ENCODE results near the gene SH2B2.

The SH2B2 gene

DNA sequence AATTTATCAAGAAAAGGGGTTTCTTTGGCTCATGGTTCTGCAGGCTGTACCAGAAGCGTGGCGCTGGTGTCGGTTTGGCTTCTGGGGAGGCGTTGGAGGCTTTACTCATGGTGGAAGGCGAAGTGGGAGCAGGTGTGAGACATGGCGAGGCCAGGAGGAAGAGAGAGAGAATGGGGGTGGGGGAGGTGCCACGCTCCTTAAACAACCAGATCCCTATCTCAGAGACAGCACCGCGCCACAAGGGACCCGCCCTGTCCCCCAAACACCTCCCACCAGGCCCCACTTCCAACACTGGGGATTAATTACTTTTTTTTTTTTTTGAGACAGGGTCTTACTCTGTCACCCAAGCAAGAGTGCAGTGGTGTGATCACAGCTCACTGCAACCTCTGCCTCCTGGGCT lies 18.0 kb upstream of the SH2B2 start:
- FAIRE-seq = no peak

DNA sequence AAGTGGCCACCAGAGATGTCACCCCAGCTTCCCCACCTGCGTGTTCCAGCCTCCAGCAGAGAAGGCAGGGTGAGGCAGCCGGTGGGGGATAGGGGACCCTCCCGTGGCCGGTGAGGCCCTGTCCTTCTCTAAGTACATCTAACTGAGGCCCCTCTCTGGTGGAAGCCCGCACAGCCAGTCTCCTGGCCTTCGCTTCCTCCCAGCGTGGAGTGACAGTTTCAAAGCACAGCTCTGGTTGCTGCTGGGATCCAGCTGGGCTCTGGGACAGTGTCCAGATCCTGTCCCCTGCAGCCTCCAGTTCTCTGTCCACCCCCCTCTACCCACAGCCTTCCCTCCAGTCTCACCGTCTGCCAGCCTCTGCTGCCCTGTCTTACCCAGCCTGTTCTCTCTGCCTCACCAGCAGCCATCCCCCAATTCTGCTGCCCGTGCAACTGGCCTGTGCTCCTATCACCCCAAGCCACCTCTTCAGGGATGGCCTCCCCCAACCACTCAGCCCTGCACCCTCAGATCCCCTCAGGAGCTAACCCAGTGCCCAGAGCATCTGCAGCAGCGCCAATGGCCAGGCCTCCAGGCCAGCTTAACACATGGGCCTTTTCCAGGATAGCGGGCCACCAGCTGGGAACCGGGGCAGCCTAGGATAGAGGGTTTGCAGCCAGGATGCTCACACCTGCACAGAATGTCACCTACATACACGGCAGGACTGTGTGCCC lies 16.3 kb upstream of the SH2B2 start:
- FAIRE-seq = no peak

DNA sequence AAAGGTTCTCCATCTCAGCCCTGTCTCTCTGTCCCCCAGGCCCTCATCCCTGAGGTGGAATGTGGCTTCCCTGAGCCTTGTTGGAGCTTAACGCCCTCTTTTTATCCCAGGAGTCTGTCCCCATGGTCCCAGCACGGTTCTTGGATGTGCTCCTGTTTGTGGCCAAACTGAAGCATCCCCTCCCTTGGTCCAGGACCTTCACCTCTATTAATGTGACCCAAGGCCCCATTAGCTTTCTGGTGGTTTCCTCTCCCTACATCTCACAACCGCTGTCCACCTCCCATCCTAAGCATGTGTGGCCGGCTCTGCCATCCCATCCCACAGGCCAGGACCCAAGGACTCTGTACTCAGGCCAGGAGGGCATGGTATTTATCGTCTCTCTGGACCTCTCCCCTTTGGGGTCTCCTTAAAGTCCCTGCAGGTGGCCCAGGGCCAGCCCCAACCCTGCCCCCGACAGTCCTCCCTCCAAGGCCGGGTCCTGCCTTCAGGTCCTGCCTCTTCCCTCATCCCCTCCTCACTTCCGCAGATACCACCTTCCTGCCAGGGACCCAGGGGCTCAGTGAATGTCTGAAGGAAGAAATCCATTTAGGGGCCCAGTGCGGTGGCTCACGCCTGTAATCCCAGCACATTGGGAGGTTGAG lies 15.4 kb upstream of the SH2B2 start:
- FAIRE-seq = no peak

DNA sequence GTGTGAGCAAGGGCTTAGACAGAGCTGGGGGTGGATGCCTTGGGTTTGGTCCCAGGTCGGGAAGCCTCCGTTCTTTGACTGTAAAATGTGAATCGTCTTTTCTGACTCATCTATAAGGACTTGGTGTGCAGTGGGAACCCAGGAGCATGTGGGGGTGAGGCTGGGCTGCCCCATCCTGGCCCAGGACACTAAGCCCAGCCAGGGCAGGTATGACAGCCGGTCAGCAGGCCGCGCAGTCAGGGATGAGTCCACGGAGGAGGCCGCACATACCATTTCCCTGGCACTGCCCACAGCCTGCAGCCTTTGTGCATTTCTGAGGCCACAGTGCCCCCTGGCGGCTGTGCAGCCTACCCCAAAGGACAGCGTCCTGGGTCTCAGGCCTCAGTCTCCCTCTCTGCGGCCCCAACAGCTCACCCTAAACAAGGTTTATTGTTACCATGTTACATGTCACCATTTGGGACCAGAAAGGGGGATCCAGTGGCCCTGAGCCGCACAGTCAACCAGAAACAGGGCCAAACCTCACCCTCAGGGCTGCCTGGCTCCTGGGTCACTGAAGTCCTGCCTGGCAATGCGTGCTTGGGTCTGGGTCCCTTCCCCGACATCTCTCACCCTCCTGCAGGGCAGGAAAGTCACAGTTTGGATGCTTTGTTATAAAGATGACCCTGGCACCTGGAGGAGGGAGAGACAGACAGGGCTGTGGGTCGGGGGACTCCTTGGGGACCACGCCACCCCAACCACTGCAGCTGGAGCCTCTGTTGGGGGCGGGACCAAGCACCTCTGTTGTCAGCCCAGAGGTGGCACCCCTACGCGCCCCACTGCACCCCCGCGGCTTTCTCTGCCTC lies 14.4 kb upstream of the SH2B2 start:
- no peak for FAIRE-seq

DNA sequence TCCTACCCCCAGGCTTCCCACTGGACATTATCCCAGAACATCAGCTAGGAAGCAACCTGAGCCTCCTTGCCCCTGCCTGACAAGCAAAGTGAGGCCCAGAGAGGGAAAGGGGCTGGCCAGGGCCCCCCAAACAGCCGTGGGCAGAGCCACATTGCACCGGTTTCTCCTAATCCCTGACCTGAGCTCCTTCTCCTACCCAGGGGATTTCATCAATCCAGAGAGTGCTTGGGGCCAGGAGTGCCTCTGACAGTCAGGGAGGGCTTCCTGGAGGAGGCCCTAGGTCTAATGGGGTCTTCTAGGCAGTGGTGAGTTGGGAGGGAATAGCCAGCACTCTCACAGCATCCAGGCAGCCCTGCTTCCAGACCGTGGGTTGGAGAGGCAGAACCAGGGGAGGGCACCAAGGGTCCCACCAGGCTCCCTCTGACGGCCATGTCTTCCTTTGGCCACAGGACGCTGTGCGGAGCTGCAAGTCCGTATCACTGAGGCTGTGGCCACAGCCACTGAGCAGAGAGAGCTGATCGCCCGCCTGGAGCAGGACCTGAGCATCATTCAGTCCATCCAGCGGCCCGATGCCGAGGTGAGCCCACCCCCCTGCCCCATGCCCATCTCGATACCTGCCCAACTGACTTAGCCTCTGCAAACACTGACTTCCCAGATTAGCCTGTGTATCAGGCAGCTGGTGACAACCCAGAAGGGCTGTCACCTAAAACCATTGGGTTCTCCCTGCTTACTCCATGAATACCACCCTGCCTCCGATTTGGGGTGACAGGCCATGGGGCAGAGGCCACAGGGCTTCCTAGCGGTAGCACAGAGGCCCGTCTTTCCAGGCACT lies 13.5 kb upstream of the SH2B2 start:
- FAIRE-seq = no peak

DNA sequence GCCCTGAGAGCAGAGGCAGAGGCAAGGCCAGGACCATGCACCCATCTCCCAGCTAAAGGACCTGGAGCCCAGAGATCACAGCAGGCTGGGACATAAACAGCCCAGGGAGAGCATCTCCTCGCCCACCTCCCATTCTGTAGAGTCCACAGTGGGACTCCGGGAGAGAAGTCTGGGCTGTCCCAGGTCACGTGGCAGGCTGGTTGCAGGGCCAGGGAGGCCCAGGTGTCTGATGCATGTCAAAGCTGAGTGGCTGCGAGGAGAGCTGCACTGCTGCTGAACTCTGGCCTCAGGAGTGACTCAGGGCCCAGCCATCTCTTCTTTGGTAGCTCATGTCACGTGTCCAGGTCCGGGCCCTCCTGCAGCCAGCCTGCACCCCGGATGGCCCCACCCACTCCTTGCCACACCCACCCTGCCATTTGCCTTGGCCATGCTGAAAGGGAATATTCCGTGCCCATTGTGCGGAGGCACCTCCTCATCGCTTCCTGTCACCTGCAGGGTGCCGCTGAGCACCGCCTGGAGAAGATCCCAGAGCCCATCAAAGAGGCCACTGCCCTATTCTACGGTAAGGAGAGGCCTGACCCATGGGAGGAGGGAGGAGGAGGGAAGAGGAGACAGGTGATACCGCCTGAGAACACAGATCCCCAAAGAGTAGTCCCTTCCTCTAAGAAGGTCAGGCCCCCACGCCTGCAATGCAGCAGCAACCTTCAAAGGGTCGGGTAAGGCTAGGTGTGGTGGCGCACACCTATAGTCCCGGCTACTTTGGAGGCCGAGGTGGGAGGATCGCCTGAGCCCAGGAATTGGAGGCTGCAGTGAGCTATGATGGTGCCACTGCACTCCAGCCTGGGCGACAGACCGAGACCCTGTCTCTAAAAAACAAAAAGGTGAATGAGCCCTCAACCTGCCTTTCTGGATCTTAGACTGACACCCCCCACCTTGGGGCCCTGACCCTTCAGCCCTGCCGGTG lies 12.6 kb upstream of the SH2B2 start:
- FAIRE-seq = no peak

DNA sequence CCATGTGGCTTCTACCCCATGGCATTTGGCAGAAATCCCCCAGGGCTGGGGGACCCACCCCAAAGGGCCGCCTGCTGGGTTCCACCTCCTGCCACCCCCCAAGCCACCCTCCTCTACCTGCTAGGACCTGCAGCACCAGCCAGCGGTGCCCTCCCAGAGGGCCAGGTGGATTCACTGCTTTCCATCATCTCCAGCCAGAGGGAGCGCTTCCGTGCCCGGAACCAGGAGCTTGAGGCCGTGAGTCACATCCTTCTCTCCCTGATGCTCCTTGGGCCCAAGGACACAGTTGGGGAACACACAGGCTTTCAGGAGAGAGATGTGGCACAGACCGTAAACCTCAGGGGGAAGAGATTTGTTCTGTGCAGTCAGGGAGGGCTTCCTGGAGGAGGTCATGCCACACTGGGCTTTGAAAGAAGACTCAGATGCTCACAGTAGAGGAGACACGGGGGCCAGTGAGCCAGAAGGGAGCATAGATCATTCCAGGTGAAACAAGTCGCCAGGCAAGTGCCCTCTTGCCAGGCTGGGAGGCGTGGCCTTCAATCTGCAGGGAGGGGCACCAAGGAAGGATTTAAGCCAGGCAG lies 11.5 kb upstream of the SH2B2 start:
- FAIRE-seq = no peak

DNA sequence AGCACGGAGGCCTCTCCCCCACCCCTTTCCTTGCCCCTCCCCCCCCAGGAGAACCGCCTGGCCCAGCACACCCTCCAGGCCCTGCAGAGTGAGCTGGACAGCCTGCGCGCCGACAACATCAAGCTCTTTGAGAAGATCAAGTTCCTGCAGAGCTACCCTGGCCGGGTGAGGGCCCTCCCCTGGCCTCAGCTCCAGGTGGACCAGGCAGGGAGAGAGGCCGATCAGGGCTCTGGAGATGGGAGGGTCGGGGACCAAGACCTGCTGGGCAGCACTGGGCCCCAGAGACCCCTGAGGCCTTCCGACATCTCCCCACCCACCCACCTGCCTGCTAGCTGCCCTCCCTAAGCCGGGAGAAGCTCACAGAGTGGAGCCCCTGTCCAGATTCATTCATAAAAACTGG lies 8.8 kb upstream of the SH2B2 start:
- FAIRE-seq = no peak

DNA sequence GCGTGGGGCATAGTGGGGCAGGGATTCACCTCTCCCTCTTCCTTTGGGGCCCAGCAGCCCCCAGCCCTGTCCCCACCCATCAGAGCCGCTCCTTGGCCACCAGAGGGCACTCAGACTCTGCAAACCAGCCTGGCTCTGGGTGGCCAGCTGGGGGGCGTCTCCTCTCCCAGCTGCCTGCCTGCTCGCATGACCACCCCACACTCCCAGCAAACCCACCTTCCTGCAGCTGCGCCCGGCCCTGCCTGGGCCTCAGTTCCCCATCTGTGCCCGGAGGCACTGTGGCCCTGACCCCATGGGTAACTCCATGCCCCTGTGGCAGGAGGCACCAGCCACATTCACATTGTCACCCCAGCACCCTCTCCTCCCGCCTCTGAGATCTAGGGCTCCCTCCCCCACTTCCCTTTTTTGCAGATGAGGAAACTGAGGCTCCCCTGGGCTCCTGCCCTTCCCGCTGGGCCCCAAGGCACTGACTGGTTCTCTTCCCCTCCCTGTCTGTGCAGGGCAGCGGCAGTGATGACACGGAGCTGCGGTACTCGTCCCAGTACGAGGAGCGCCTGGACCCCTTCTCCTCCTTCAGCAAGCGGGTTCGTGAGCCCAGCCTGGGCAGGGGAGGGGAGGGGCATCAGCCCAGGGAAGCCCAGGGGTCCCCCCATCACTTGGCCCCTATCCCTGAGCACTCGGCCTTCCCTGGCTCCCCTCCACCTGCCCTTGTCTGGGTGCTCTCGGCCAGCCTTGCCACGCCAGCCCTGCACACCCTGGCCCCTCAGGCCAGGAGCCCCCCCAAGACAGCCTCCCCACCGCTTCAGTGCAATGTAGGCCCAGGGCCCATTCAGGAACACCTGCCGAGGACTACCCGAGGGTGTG lies 6.9 kb upstream of the SH2B2 start:
- no peak for FAIRE-seq

DNA sequence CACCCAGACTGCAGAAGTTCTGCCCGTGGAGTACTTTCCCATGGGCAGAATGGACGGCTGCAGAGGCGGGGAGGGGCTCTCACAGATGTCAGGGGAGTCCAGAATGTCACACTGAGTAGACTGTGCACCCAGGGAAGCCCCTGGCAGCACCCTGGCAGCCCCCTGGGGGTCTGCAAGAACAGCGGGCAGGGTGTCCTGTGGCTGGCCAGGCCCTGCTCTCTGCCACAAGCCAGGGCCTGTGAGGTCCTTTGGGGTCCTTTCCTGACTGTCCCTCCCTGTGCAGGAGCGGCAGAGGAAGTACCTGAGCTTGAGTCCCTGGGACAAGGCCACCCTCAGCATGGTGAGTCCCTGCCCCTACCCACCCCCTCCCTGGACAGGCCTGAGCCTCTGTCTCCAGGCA lies 6.1 kb upstream of the SH2B2 start:
- FAIRE-seq = no peak

DNA sequence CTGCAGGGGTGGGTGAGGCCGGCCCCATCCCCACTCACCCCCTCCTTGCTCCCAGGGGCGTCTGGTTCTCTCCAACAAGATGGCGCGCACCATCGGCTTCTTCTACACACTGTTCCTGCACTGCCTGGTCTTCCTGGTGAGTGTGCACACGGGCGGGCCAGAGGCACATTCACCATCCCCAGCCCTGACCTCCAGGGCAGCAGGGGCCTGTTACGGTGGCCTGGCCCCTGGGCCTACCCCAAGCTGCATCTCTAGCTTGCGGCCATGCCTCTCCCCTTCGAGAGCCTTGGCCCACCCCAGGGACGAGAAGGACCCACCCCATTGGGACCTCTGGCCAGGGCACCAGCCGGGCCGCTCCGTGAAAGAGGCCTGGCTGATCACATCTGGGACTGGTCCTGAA lies 4.9 kb upstream of the SH2B2 start:
- no peak for FAIRE-seq

DNA sequence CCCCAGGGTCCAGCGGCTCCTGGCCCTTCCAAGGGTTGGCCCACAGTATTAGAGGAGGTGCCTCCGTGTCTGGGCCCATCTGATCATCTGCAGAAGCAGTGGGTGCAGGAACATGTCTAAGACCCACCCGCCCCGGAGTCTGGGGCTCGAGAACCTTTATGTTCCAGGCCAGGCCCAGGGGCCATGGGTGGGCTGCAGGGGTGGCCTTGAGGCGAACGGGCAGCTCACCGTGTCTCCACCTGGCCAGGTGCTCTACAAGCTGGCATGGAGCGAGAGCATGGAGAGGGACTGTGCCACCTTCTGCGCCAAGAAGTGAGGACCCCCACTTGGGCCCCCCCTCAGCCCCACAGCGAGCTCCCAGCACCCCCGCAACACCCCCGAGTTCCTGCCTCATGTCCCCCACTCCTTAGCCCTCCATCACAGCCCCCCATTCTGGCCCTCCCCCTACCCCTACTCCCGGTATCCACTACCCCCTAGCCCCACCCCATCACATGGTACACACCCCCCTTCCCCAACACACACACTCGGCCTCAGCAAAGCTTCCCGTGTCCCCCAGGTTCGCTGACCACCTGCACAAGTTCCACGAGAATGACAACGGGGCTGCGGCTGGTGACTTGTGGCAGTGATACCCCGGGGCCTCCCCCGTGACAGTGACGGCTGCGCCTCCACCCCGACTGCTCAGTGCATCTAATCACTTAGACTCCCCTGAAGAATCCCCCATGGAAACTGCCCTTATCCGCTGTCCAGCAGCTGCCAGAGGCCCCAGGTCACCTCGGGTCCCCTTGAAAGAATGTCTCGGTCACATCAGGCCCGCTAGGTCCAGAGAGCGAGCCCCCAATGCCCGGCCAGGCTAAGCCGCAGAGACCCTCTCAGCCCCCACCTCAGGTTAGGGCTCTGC lies 4.0 kb upstream of the SH2B2 start:
- FAIRE-seq = no peak

DNA sequence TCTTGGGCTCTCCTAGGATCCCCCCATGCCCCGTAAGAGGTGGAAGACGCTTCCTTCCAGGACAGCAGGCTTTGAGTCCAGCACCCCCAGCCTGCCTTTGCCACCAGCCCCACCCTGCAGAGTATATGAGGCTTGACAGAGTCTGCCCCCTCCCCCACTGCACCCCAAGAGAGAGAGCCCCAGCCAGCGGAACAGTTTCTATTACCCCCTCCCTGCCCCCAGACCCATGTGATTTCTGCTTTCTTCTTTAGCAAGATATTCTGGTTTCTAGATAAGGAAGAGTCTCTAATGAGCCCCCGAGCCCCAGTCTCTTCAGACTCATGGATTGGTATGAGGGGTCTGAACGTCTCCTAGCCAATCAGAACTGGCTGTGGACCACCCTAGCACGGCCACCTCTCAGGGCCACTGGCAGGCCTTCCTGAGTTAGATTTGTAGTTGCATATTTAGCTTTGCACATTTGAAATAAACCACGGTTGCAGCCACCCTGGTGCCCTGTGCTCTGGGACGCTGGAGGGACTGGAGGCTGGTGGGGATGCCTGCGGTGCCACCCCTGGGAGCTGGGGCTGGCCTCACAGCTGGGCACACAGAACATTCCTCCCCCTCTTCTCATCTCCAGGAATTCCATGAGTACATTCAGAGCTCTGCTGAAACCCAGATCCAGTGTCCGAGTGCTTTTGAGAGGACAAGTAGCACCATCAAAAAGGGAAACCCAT lies 3.0 kb upstream of the SH2B2 start:
- FAIRE-seq = no peak

DNA sequence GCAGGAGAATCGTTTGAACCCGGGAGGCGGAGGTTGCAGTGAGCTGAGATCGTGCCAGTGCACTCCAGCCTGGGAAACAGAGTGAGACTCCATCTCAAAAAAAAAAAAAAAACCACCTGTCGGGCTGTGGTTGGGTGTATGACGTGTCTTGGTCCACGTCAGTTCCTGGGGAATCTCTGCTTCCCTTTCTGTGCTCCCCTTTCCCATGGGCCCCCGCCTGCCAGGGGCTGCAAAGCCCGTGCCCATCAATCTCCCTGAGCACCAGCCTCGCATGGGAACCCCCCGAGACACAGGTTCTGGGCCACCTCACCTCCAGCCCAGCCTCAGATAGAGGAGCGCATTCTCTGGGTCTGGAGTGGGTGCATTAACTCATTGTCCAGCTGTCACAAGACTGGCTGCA lies 2.3 kb upstream of the SH2B2 start:
- no peak for FAIRE-seq

DNA sequence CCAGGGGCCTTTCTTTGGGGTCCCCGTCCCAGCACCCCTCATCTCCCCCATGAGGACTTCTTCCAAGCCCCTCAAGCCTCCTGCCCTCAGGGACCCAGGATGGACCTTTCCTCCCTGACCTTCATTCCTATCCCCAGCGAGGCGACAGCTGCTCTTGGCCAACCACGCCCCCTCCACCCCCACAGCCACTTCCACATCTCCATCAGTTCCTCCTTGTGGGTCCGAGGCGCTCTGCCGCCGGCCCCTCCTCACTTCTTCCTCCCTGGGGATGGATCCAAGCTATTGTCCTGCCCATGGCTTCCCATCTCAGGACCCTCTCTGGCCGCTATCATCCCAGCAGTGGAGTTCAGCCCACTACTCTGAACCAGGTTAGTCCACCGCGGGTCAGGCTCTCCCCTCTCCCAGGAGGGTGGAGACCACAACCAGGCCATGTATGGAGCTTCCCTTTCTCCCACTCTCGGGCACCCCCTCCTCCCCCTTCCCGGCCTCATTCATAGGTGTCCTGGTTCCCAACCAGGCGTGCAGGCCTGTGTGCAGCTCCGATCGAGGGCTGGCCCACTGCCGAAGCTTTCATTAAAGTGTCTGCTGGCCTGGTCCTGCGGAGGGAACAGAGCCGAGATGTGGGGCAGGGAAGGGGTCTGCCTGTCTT lies 1.7 kb upstream of the SH2B2 start:
- no peak for FAIRE-seq

DNA sequence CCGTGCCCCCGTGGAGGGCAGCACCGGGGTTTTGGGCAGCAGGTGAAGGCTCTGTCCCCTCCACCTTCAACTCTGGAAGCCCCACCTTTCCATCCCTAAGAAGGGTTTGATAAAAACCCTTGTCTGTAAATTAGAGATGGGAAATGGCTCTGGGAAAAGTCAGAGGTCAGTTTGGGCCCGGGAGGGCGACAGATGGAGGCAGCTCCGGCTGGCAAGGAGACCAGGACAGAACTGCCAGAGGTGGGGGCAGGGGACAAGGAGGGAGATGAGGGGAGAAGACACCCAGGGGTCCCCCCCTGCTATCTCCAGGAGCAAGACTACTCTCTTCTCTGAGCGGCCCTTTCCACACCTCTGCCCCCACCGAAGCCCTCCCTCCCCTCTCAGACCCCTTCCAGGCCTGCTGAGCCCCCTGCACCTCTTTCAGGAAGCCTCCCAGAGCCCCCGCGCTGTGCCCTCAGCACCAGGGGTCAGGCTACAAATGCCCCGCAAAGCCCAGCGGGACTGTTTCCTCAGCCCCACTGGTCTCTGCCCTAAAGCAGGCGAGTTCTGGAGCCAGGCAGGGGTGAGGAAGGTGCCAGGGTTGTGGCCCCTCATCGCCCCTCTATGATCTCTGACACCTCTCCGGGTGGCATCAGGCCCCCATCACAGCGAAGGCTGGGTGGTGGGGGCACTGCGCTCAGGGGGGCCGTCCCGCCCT lies 980 bp upstream of the SH2B2 start:
- FAIRE-seq = no peak
